NOMO-1 treated with dmso at 0.1 percent for 144 hours (cell line): Measurements from ENCODE around the gene TMEM14A.
"Not testable (repeated sequence)": the region's sequence is repeated elsewhere in the genome, so short reads cannot be mapped to it uniquely, and the experiment has no call there.

Experiments used
- DNase-seq: peaks from one replicate; lab custom pipeline; 2025; ENCODE audit not compliant: unreplicated experiment; lab: John Stamatoyannopoulos, UW

The TMEM14A gene

DNA sequence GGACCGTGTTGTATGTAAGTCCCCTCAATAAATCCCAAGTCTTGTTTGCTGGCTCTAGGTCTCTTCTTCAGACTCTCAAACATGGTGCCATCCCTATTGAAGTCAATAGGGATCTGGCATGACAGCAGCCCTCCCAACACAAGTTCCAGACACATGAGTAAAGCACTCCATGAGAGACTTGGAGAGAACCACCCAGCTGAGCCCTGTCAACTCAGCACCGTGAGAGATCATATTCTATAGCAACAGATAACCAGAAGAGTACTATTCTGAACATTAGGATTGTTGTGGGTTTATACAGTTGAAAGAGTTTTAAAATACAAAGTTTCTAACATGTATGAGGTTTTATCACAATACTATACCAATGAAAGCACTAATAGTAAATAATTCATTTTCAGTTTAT lies 23.5 kb downstream of the TMEM14A start:
- DNase-seq: no peak

GRCh38 chr6:52696418-52696817 lies 25.5 kb downstream of the TMEM14A start:
- DNase-seq: peak; percentile 2

GRCh38 chr6:52697903-52698302 lies 27.0 kb downstream of the TMEM14A start:
- no peak for DNase-seq

DNA sequence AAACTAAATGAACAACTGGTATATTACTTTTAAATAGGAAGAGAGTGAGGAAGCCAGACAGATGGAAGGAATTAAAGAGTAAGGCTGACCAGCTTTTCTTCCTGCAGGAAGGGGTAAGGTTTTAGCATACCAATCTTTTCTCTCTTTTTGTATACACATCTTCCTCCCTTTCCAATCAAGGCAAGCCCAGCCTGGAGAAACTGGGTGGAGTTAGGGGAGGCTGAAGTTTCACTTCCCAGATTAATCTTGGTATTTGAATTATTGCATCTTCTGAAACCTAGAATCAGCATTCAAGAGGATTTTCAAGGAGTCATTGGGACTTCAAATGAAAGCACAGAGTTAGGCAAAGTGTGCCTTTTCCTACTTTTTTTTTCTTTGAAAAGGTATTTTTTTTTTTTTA lies 33.1 kb downstream of the TMEM14A start:
- DNase-seq: peak; percentile 29

GRCh38 chr6:52704781-52705502 lies 34.0 kb downstream of the TMEM14A start:
- DNase-seq: not testable (repeated sequence)

GRCh38 chr6:52706001-52706400 lies 35.1 kb downstream of the TMEM14A start:
- no peak for DNase-seq

GRCh38 chr6:52707963-52708680 lies 37.2 kb downstream of the TMEM14A start:
- DNase-seq: no peak

DNA sequence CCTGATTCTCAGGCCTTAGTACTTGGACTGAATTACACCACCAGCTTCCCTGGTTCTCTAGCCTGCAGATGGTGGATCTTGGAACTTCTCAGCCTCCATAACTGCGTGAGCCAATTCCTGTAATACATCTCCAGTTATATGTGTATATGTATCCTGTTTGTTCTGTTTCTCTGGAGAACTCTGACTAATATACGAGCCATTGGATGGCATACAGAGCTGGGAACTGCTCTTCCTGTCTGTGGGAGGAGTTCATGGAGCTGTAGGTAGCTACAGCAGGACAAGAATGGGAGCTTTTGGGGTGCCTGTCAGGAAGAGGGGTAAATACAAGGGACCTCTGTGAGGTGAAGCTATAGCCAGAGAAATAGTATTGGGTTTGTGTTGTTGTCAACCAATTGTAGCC lies 41.2 kb downstream of the TMEM14A start:
- DNase-seq: no peak

DNA sequence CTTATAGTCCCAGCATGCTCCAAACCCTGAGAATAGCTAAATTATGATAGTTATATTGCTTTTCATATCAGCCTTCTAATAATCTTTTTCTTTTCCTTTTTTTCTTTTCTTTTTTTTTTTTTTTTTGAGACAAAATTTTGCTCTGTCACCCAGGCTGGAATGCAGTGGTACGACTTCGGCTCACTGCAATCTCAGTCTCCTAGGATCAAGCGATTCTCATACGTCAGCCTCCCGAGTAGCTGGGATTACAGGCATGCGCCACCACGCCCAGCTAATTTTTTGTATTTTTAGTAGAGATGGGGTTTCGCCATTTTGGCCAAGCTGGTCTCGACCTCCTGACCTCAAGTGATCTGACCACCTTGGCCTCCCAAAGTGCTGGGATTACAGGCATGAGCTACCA lies 43.8 kb downstream of the TMEM14A start:
- DNase-seq: not testable (repeated sequence)

- no peak for DNase-seq
Observed at GRCh38 chr6:52718550-52718949, 47.6 kb downstream of the TMEM14A start.

DNA sequence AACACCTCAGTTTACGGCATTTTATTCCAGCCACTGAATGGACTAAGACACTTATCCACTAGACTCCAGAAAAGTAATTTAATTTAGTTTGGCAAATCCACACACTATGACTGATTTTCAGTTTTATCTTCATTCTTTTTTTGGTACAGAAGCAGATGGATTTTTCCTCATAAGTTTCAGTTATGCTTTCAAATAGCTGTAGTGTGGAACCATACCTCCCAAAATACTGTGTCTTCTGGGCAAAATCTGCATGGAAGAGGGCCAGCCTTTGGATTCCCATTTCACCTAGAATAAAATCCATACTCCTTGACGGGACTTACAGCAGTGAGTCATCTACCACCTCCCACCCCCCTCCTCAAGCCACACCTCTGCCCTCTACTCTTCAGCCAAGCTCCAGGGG lies 49.4 kb downstream of the TMEM14A start:
- DNase-seq: no peak

DNA sequence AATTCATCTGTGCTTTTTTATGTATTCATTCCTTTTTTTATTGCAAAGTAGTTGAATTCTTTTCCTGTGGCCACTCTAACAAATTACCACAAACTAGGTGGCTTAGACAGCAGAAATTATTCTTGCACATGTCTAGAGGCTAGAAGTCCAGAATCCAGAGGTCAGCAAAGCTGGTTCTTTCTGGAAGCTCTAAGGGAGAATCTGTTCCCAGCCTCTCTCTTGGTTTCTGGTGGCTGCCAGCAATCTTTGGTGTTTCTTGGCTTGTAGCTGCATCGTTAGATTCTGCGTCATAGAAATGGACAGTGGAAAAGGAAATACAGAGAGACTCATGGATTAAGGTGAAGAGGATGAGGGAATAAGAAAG lies 53.1 kb downstream of the TMEM14A start:
- DNase-seq: no peak

DNA sequence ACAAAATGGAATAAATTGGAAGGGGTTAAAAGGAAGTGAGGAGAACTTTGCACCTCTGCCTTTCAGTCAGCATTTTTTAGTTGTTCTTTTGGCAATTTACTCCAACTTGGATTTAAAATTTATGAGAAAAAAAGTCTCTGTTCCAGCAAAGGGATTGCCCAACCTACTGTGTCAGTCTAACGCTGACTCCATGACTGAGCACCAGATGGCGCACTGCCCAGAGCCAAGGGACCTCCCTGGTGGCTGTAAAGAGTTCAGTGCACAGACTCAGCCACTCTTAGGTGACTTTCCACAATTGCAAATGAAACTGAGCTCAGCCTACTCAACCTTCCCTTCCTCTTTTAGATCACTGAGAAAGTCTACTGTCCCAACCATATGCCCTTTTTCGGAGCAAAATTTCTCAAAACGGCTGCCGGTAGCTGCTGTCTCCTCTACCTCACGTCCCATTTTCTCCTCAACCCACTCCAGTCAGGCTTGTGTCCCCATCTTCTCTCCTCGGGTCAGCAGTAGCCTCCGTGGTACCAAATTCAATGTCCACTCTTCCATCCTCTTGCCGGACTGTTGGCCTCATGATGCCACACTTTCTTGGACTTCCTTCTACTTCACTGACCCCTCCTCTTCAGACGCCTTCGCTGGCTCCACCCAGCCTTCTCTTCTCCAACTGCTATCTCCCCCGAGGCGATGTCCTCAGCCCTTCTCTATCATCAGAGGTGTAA lies 53.7 kb downstream of the TMEM14A start:
- DNase-seq: peak; percentile 75

DNA sequence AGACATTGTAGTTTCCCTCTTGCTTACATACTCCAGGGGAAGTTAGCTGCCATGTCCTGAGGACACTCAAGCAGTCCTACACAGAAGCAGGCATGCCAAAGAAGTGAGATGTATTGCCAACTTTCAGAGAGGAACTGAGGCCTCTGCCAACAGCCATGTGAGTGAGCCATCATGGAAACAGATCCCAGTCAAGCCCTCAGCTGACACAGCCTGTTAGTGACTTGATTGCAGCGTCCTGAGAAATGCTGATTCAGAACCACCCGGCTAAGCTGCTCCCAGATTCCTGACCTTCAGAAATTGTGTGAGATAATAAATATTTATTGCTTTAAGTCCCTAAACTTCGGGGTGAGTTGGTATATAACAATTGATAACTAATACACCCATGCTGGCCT lies 54.2 kb downstream of the TMEM14A start:
- DNase-seq: no peak

- DNase-seq: no peak
Observed at GRCh38 chr6:52725535-52726192, 54.8 kb downstream of the TMEM14A start.

DNA sequence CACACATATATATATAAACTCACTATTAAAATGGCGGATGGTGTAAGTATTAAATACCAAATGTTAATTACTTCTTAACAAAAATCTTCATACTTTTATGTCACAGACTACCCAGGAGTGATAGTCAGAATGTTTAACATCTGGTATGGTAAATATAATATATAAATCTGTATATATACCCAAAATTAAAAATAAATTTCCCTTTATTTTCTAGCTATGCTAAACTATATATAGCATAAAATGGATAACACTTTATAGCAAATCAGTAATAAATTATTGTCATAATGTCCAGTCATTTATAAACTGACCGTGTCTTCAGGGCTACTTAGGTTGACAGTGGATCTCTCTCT lies 55.3 kb downstream of the TMEM14A start:
- DNase-seq: no peak

DNA sequence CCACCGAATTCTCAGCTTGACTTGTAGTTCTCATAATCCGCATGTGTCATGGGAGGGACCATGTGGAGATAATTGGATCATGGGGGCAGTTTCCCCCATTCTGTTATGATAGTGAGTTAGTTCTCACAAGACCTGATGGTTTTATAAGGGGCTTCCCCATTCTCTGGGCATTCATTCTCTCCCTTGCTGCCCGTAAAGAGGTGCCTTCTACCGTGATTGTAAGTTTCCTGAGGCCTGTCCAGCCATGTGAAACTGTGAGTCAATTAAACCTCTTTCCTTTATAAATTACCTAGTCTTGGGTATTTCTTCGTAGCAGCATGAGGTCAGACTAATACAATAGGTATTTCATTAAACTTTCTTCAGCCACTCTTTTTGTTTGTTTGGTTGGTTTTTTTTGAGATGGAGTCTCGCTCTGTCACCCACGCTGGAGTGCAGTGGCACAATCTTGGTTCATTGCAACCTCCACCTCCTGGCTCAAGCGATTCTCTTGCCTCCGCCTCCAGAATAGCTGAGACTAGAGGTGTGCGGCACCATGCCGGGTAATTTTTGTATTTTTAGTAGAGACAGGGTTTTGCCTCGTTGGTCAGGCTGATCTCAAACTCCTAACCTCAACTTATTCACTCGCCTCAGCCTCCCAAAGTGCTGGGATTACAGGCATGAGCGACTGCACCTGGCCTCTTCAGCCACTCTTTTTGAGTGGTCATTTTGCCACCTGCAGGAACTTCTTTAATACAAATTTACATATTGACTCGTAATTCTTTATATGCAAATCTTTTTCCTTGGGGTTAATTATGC lies 56.0 kb downstream of the TMEM14A start:
- DNase-seq: no peak

DNA sequence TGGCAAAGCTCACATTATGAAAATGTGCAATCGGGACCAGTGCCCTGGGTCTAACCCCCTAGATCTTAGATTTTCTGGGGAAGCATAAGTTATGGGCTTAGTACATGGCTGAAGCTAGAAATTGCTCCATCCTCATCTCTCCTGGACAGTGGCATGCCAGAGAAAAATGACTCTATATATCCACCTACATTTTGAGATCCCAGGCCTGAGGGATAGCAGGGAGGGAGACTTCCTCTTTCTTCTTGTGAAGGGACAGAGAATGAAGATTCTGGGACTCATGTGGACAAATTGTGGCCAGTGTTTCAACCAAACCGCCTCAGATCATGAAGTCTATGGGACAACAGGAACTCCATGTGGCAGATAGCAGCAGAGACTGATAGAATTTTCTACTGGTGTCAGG lies 57.0 kb downstream of the TMEM14A start:
- DNase-seq: no peak

- no peak for DNase-seq
Observed at GRCh38 chr6:52728394-52728793, 57.5 kb downstream of the TMEM14A start.

GRCh38 chr6:52729576-52729975 lies 58.7 kb downstream of the TMEM14A start:
- DNase-seq: no peak

GRCh38 chr6:52731719-52732118 lies 60.8 kb downstream of the TMEM14A start:
- DNase-seq: no peak
